Keratinocyte (primary cell): Measurements from ENCODE around the gene JAG2. TPM values are rescaled to one million over a fixed set of nuclear protein-coding genes. Genes with fewer than 3 reads are reported as not detected.

Source experiments
- DNase-seq: peaks from one replicate; pipeline ENCODE4 v3.0.0-alpha.2; 2011; ENCODE audit warnings: low read depth, missing footprints, low spot score
- FAIRE-seq: peaks from 2 replicates; lab custom pipeline; 2011; peaks lifted over from hg19 to GRCh38; lab: Jason Lieb, UNC
- H2AFZ ChIP-seq: 2 replicates; pipeline ENCODE4 v1.6.0; 2012; ENCODE audit warnings: low read length, control low read depth, inconsistent platforms; ENCODE audit not compliant: control insufficient read depth
- H3K27ac ChIP-seq: 2 replicates; pipeline ENCODE4 v1.5.1; 2011; ENCODE audit warnings: low read length; ENCODE audit not compliant: control insufficient read depth, insufficient read depth
- H3K27me3 ChIP-seq: 3 replicates; pipeline ENCODE4 v1.6.0; 2011; ENCODE audit warnings: low read length; ENCODE audit not compliant: control insufficient read depth, insufficient read depth; ENCODE audit errors: extremely low read depth
- H3K36me3 ChIP-seq, 2 experiments: 2 replicates in 1 of 2; 3 replicates in 1 of 2; pipeline ENCODE4 v1.5.1; 2011; ENCODE audit warnings: low read length in 2 of 2, mild to moderate bottlenecking in 1 of 2; ENCODE audit not compliant: control insufficient read depth in 2 of 2, insufficient read depth in 2 of 2; ENCODE audit errors: extremely low read depth in 1 of 2
- H3K4me1 ChIP-seq: 3 replicates; pipeline ENCODE4 v1.5.1; 2011; ENCODE audit warnings: low read length; ENCODE audit not compliant: control insufficient read depth, insufficient read depth; ENCODE audit errors: extremely low read depth
- H3K4me2 ChIP-seq: 3 replicates; pipeline ENCODE4 v1.6.0; 2011; ENCODE audit warnings: low read depth, low read length; ENCODE audit not compliant: control insufficient read depth, insufficient read depth; ENCODE audit errors: extremely low read depth
- H3K4me3 ChIP-seq, 3 experiments: fragments of 200-600 bp in 1 of 3; sonication (generic) in 1 of 3; 2 replicates in 2 of 3; 3 replicates in 1 of 3; pipeline ENCODE4 v1.5.1; 2011 to 2016; ENCODE audit warnings: low read length in 3 of 3, mild to moderate bottlenecking in 3 of 3, control low read depth in 2 of 3, inconsistent platforms in 1 of 3, low read depth in 1 of 3, mixed read lengths in 1 of 3, mixed run types in 1 of 3, moderate library complexity in 1 of 3; ENCODE audit not compliant: control insufficient read depth in 2 of 3, insufficient read depth in 2 of 3; ENCODE audit errors: extremely low read depth in 1 of 3
- H3K79me2 ChIP-seq: 2 replicates; pipeline ENCODE4 v1.6.0; 2012; ENCODE audit warnings: low read length; ENCODE audit not compliant: control insufficient read depth, insufficient read depth
- H3K9ac ChIP-seq: 3 replicates; pipeline ENCODE4 v1.6.0; 2011; ENCODE audit warnings: low read length; ENCODE audit not compliant: control insufficient read depth, insufficient read depth; ENCODE audit errors: extremely low read depth
- H3K9me1 ChIP-seq: 3 replicates; pipeline ENCODE4 v1.6.0; 2011; ENCODE audit warnings: low read length; ENCODE audit not compliant: control insufficient read depth, insufficient read depth; ENCODE audit errors: extremely low read depth
- H3K9me3 ChIP-seq: 2 replicates; pipeline ENCODE4 v1.5.1; 2012; ENCODE audit warnings: low read depth, low read length; ENCODE audit not compliant: control insufficient read depth
- H4K20me1 ChIP-seq: 3 replicates; pipeline ENCODE4 v1.6.0; 2011; ENCODE audit warnings: low read length; ENCODE audit not compliant: control insufficient read depth, insufficient read depth; ENCODE audit errors: extremely low read depth
- EZH2 ChIP-seq: IDR thresholded peaks from one replicate; pipeline ENCODE4 v1.6.1; 2012; ENCODE audit warnings: inconsistent platforms, mild to moderate bottlenecking, low read length, moderate library complexity
- dilution Hi-C: fragments of 300-500 bp; cut with MboI; formaldehyde crosslinking; loops from one replicate; pipeline ENCODE4 v1.7.0; 2020; ENCODE audit warnings: low sequenced_read_pairs; ENCODE audit not compliant: extremely low pct_ligation_motif_present
- polyA plus RNA-seq, 5 experiments: library from polyadenylated mRNA; depleted of rRNA in 3 of 5; stranded (reverse) in 3 of 5; stranded (forward) in 1 of 5; unstranded in 1 of 5; fragments of >200 nt; gene quantifications; 1 replicate in 1 of 5; 2 replicates in 3 of 5; 3 replicates in 1 of 5; pipeline versions ENCODE4 v1.2.1 to v1.2.3, GENCODE V29; 2011 to 2012; ENCODE audit warnings: missing spikeins in 2 of 5, low read depth in 1 of 5, low replicate concordance in 1 of 5
- TF ChIP-seq, protein P1 (sequence below), 3 experiments: IDR thresholded peaks in 1 of 3; conservative IDR thresholded peaks in 1 of 3; optimal IDR thresholded peaks in 1 of 3; 2 replicates in 2 of 3; 3 replicates in 1 of 3; pipeline versions ENCODE3 to v1.5.1; 2011; ENCODE audit warnings: low read length in 3 of 3, mild to moderate bottlenecking in 3 of 3, moderate library complexity in 2 of 3, control low read depth in 1 of 3, inconsistent platforms in 1 of 3; ENCODE audit not compliant: insufficient read depth in 2 of 3; ENCODE audit errors: extremely low read depth in 1 of 3

JAG2 gene
- polyA plus RNA-seq, 1 donor (not counting 4 experiments of a cell fraction or from before 2014, with no cell fraction given), result 28.3 TPM

GRCh38 chr14:105166571-105167302, 1.8 kb downstream of the JAG2 start:
- DNase-seq, result no peak
- H3K36me3 ChIP-seq, result peaks cover 2 to 3% of the 10 kb centered on the region in 2 experiments

DNA sequence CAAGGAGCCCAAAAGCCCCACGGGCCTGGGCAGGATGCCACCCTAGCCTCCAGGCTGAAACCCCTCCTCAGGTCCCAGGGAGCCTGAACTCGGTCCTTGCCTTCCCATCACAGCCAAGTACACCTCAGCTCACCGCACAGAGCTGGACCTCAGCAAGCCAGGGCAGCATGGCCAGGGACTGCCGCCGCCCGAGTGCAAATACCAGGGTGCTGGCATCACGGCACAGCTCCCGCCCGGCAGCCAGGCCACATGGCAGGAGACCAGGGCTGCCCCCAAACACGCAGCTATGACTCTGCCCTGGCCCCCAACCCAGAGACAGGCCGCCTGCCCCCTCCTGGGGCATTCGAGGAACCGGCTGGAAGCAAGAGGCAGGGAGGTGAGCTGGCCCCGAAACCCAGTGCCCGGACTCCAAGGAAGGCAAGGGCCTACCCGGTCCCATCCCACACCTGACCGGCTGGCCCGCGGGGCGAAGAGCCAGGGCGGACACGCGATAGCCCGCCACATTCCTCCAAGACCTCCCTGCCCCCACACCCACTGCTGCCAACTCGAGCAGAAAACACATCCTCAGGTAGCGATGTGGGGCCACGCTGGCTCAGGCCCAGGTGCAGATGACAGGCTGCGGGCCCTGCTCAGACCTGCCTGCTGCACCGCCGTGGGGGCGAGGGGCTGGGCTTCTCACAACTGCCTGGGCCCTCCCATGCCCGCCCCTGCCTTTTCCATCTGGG, 2.7 kb downstream of the JAG2 start:
- H3K9ac ChIP-seq, result peak overlapping the region; percentile 35
- H3K9me1 ChIP-seq, result peaks cover 6% of the 10 kb centered on the region
- H3K4me3 ChIP-seq, result peak overlapping the region; percentile 31 to 65 (median 58)
- peak; percentile 61 for DNase-seq
- peaks cover 6% of the 10 kb centered on the region for H3K27me3 ChIP-seq
- dilution Hi-C loops, result no loop called here
- H3K36me3 ChIP-seq, result peaks cover 2 to 3% of the 10 kb centered on the region in 2 experiments
- H4K20me1 ChIP-seq, result peaks cover 34% of the 10 kb centered on the region
- peak overlapping the region; percentile 44 for H3K27ac ChIP-seq
- H3K4me2 ChIP-seq, result peak overlapping the region; percentile 87
- TF ChIP-seq, protein P1, sequence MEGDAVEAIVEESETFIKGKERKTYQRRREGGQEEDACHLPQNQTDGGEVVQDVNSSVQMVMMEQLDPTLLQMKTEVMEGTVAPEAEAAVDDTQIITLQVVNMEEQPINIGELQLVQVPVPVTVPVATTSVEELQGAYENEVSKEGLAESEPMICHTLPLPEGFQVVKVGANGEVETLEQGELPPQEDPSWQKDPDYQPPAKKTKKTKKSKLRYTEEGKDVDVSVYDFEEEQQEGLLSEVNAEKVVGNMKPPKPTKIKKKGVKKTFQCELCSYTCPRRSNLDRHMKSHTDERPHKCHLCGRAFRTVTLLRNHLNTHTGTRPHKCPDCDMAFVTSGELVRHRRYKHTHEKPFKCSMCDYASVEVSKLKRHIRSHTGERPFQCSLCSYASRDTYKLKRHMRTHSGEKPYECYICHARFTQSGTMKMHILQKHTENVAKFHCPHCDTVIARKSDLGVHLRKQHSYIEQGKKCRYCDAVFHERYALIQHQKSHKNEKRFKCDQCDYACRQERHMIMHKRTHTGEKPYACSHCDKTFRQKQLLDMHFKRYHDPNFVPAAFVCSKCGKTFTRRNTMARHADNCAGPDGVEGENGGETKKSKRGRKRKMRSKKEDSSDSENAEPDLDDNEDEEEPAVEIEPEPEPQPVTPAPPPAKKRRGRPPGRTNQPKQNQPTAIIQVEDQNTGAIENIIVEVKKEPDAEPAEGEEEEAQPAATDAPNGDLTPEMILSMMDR (optimal IDR thresholded peaks at IDR 0.05 in 1 of 3, IDR thresholded peaks at IDR 0.05 in 1 of 3, conservative IDR thresholded peaks at IDR 0.05 in 1 of 3; ENCODE audit: extremely low read depth in 1 of 3, insufficient read depth in 2 of 3, low read length in 3 of 3), result peak in 1 of 3 experiments; percentile 18
- no peak for TF ChIP-seq EZH2
- no peaks in the 10 kb centered on the region for H3K9me3 ChIP-seq
- FAIRE-seq, result peak; percentile 65
- H3K4me1 ChIP-seq, result peaks cover 39% of the 10 kb centered on the region
- peaks cover 61% of the 10 kb centered on the region for H3K79me2 ChIP-seq
- H2AFZ ChIP-seq, result no peak overlapping the region

More at GRCh38 chr14:105166571-105167302, 1.8 kb downstream of the JAG2 start:
- Histone ChIP-seq H3K4me3 (peak overlapping the region; percentile 31 to 65 (median 58)), H3K27me3 (peaks cover 9% of the 10 kb centered on the region), H3K9ac (peak overlapping the region; percentile 35), H3K9me3 (no peaks in the 10 kb centered on the region), H3K27ac (peak overlapping the region; percentile 44), H3K4me2 (peak overlapping the region; percentile 87), H3K79me2 (peaks cover 52% of the 10 kb centered on the region), H4K20me1 (peaks cover 27% of the 10 kb centered on the region), H3K9me1 (peaks cover 6% of the 10 kb centered on the region), H3K4me1 (peaks cover 32% of the 10 kb centered on the region), H2AFZ (no peak overlapping the region)
- FAIRE-seq, result no peak
- TF ChIP-seq, protein P1 (optimal IDR thresholded peaks at IDR 0.05 in 1 of 3, IDR thresholded peaks at IDR 0.05 in 1 of 3, conservative IDR thresholded peaks at IDR 0.05 in 1 of 3; ENCODE audit: extremely low read depth in 1 of 3, insufficient read depth in 2 of 3, low read length in 3 of 3), result no peak
- no peak for TF ChIP-seq EZH2
- dilution Hi-C loops, result no loop called here
